ENCODE results near the gene APPL2.
"Not testable (repeated sequence)": the region's sequence is repeated elsewhere in the genome, so short reads cannot be mapped to it uniquely, and the experiment has no call there.

Gene APPL2

GRCh38 chr12:105267711-105268110, 31.7 kb upstream of the APPL2 start:
- Mint-ChIP-seq H3K4me1 (ENCODE audit: low read depth) (no peaks in the 10 kb centered on the region), H3K9me3 (no peaks in the 10 kb centered on the region), H3K36me3 (ENCODE audit: low read depth) (no peaks in the 10 kb centered on the region), H3K27ac (no peak overlapping the region), H3K27me3 (ENCODE audit: low read depth) (peaks cover 23% of the 10 kb centered on the region), H3K4me3 (no peak overlapping the region)

- no peaks in the 10 kb centered on the region for H3K36me3 Mint-ChIP-seq (ENCODE audit: low read depth)
- no peak overlapping the region for H3K27ac Mint-ChIP-seq
- no peak overlapping the region for H3K4me3 Mint-ChIP-seq
- peaks cover 14% of the 10 kb centered on the region for H3K27me3 Mint-ChIP-seq (ENCODE audit: low read depth)
- H3K4me1 Mint-ChIP-seq (ENCODE audit: low read depth), result no peaks in the 10 kb centered on the region
- no peaks in the 10 kb centered on the region for H3K9me3 Mint-ChIP-seq
These were observed 28.8 kb upstream of the APPL2 start for GRCh38 chr12:105264771-105265170.

GRCh38 chr12:105262461-105263184, 26.6 kb upstream of the APPL2 start:
- Mint-ChIP-seq H3K4me3 (no peak overlapping the region), H3K27me3 (ENCODE audit: low read depth) (peaks cover 17% of the 10 kb centered on the region), H3K9me3 (no peaks in the 10 kb centered on the region), H3K27ac (no peak overlapping the region), H3K4me1 (ENCODE audit: low read depth) (no peaks in the 10 kb centered on the region), H3K36me3 (ENCODE audit: low read depth) (no peaks in the 10 kb centered on the region)

GRCh38 chr12:105261010-105261409, 25.0 kb upstream of the APPL2 start:
- Mint-ChIP-seq H3K27ac (no peak overlapping the region), H3K9me3 (no peaks in the 10 kb centered on the region), H3K4me1 (ENCODE audit: low read depth) (peaks cover 2% of the 10 kb centered on the region), H3K4me3 (no peak overlapping the region), H3K36me3 (ENCODE audit: low read depth) (no peaks in the 10 kb centered on the region), H3K27me3 (ENCODE audit: low read depth) (peaks cover 17% of the 10 kb centered on the region)

- Mint-ChIP-seq H3K27ac (no peak overlapping the region), H3K9me3 (no peaks in the 10 kb centered on the region), H3K4me1 (ENCODE audit: low read depth) (peaks cover 5% of the 10 kb centered on the region), H3K27me3 (ENCODE audit: low read depth) (peaks cover 17% of the 10 kb centered on the region), H3K4me3 (no peak overlapping the region), H3K36me3 (ENCODE audit: low read depth) (no peaks in the 10 kb centered on the region)
These were observed 23.3 kb upstream of the APPL2 start for GRCh38 chr12:105259226-105259625.

GRCh38 chr12:105257321-105257728, 21.4 kb upstream of the APPL2 start:
- H3K4me3 Mint-ChIP-seq, result no peak overlapping the region
- peaks cover 9% of the 10 kb centered on the region for H3K4me1 Mint-ChIP-seq (ENCODE audit: low read depth)
- no peaks in the 10 kb centered on the region for H3K36me3 Mint-ChIP-seq (ENCODE audit: low read depth)
- peaks cover 13% of the 10 kb centered on the region for H3K27me3 Mint-ChIP-seq (ENCODE audit: low read depth)
- H3K27ac Mint-ChIP-seq, result no peak overlapping the region
- H3K9me3 Mint-ChIP-seq, result no peaks in the 10 kb centered on the region

- Mint-ChIP-seq H3K27me3 (ENCODE audit: low read depth) (peaks cover 13% of the 10 kb centered on the region), H3K27ac (no peak overlapping the region), H3K36me3 (ENCODE audit: low read depth) (no peaks in the 10 kb centered on the region), H3K4me3 (no peak overlapping the region), H3K4me1 (ENCODE audit: low read depth) (peaks cover 9% of the 10 kb centered on the region), H3K9me3 (no peaks in the 10 kb centered on the region)
These were observed 20.9 kb upstream of the APPL2 start for GRCh38 chr12:105256921-105257320.

GRCh38 chr12:105256431-105256830, 20.5 kb upstream of the APPL2 start:
- not testable (repeated sequence) for H3K4me1 Mint-ChIP-seq (ENCODE audit: low read depth); H3K9me3 Mint-ChIP-seq; H3K4me3 Mint-ChIP-seq; H3K36me3 Mint-ChIP-seq (ENCODE audit: low read depth); H3K27ac Mint-ChIP-seq
- peaks cover 13% of the 10 kb centered on the region for H3K27me3 Mint-ChIP-seq (ENCODE audit: low read depth)

GRCh38 chr12:105256011-105256410, 20.0 kb upstream of the APPL2 start:
- H3K27me3 Mint-ChIP-seq (ENCODE audit: low read depth), result peaks cover 14% of the 10 kb centered on the region
- H3K27ac Mint-ChIP-seq, result no peak overlapping the region
- H3K36me3 Mint-ChIP-seq (ENCODE audit: low read depth), result no peaks in the 10 kb centered on the region
- no peaks in the 10 kb centered on the region for H3K9me3 Mint-ChIP-seq
- peaks cover 9% of the 10 kb centered on the region for H3K4me1 Mint-ChIP-seq (ENCODE audit: low read depth)
- H3K4me3 Mint-ChIP-seq, result no peak overlapping the region

GRCh38 chr12:105253866-105254513, 18.0 kb upstream of the APPL2 start:
- no peaks in the 10 kb centered on the region for H3K9me3 Mint-ChIP-seq
- no peak overlapping the region for H3K4me3 Mint-ChIP-seq
- H3K36me3 Mint-ChIP-seq (ENCODE audit: low read depth), result no peaks in the 10 kb centered on the region
- H3K27ac Mint-ChIP-seq, result no peak overlapping the region
- H3K27me3 Mint-ChIP-seq (ENCODE audit: low read depth), result peaks cover 7% of the 10 kb centered on the region
- peaks cover 9% of the 10 kb centered on the region for H3K4me1 Mint-ChIP-seq (ENCODE audit: low read depth)

- no peak overlapping the region for H3K4me3 Mint-ChIP-seq
- no peaks in the 10 kb centered on the region for H3K9me3 Mint-ChIP-seq
- H3K27ac Mint-ChIP-seq, result no peak overlapping the region
- H3K27me3 Mint-ChIP-seq (ENCODE audit: low read depth), result peaks cover 5% of the 10 kb centered on the region
- H3K4me1 Mint-ChIP-seq (ENCODE audit: low read depth), result peaks cover 9% of the 10 kb centered on the region
- no peaks in the 10 kb centered on the region for H3K36me3 Mint-ChIP-seq (ENCODE audit: low read depth)
These were observed 16.9 kb upstream of the APPL2 start for GRCh38 chr12:105252901-105253300.

GRCh38 chr12:105245776-105246427, 9.9 kb upstream of the APPL2 start:
- not testable (repeated sequence) for H3K27me3 Mint-ChIP-seq (ENCODE audit: low read depth); H3K4me3 Mint-ChIP-seq; H3K27ac Mint-ChIP-seq; H3K36me3 Mint-ChIP-seq (ENCODE audit: low read depth); H3K4me1 Mint-ChIP-seq (ENCODE audit: low read depth); H3K9me3 Mint-ChIP-seq

GRCh38 chr12:105245291-105245690, 9.3 kb upstream of the APPL2 start:
- Mint-ChIP-seq H3K9me3 (peaks cover 4% of the 10 kb centered on the region), H3K4me3 (no peak overlapping the region), H3K4me1 (ENCODE audit: low read depth) (no peaks in the 10 kb centered on the region)

GRCh38 chr12:105240228-105240627, 4.3 kb upstream of the APPL2 start:
- Mint-ChIP-seq H3K4me1 (ENCODE audit: low read depth) (peaks cover 7% of the 10 kb centered on the region), H3K27me3 (ENCODE audit: low read depth) (peaks cover 4% of the 10 kb centered on the region), H3K36me3 (ENCODE audit: low read depth) (no peaks in the 10 kb centered on the region), H3K27ac (no peak overlapping the region), H3K9me3 (no peaks in the 10 kb centered on the region), H3K4me3 (no peak overlapping the region)

More at GRCh38 chr12:105245291-105245690, 9.3 kb upstream of the APPL2 start:
- Mint-ChIP-seq H3K27ac (no peak overlapping the region), H3K36me3 (ENCODE audit: low read depth) (no peaks in the 10 kb centered on the region), H3K27me3 (ENCODE audit: low read depth) (peaks cover 3% of the 10 kb centered on the region)

- Mint-ChIP-seq H3K9me3 (no peaks in the 10 kb centered on the region), H3K27ac (no peak overlapping the region), H3K27me3 (ENCODE audit: low read depth) (peaks cover 4% of the 10 kb centered on the region)
These were observed 3.3 kb upstream of the APPL2 start for GRCh38 chr12:105239304-105239703.

More at GRCh38 chr12:105239304-105239703, 3.3 kb upstream of the APPL2 start:
- Mint-ChIP-seq H3K36me3 (ENCODE audit: low read depth) (peaks cover under 1% of the 10 kb centered on the region), H3K4me3 (no peak overlapping the region), H3K4me1 (ENCODE audit: low read depth) (peaks cover 16% of the 10 kb centered on the region)

All from T-helper 1 cell treated with Interleukin-12 subunit alpha and Interleukin-12 subunit beta and Interleukin-4 antibody, amounts not matched to agents 30 μg/mL and 1 μg/mL, for 36 hours (primary cell).